HG03342 (cell line): Measurements from ENCODE around the gene DPY19L2.
"Not testable (repeated sequence)": the region's sequence is repeated elsewhere in the genome, so short reads cannot be mapped to it uniquely, and the experiment has no call there.

Experiments
- ATAC-seq: cut with Tn5 transposase; IDR thresholded peaks from one replicate; pipeline ENCODE4 v1.9.1; 2021; ENCODE audit warnings: mild to moderate bottlenecking, moderate library complexity; ENCODE audit not compliant: unreplicated experiment

The DPY19L2 gene

GRCh38 chr12:63668800-63669365 lies 590 bp upstream of the DPY19L2 start:
- not testable (repeated sequence) for ATAC-seq

- ATAC-seq: not testable (repeated sequence)
These were observed 5.3 kb downstream of the DPY19L2 start for GRCh38 chr12:63663005-63663404.

- ATAC-seq: not testable (repeated sequence)
These were observed 9.8 kb downstream of the DPY19L2 start for GRCh38 chr12:63658501-63658900.

GRCh38 chr12:63656407-63656806 lies 11.9 kb downstream of the DPY19L2 start:
- ATAC-seq: not testable (repeated sequence)

GRCh38 chr12:63655543-63656257 lies 12.6 kb downstream of the DPY19L2 start:
- not testable (repeated sequence) for ATAC-seq

- ATAC-seq: not testable (repeated sequence)
These were observed 13.8 kb downstream of the DPY19L2 start for GRCh38 chr12:63654481-63654880.

- not testable (repeated sequence) for ATAC-seq
These were observed 18.8 kb downstream of the DPY19L2 start for GRCh38 chr12:63649517-63649916.

GRCh38 chr12:63643381-63644140 lies 24.7 kb downstream of the DPY19L2 start:
- not testable (repeated sequence) for ATAC-seq

GRCh38 chr12:63624258-63624657 lies 44.0 kb downstream of the DPY19L2 start:
- ATAC-seq: not testable (repeated sequence)

- ATAC-seq: not testable (repeated sequence)
These were observed 52.7 kb downstream of the DPY19L2 start for GRCh38 chr12:63615544-63615943.

GRCh38 chr12:63611285-63611684 lies 57.0 kb downstream of the DPY19L2 start:
- not testable (repeated sequence) for ATAC-seq

GRCh38 chr12:63609281-63609680 lies 59.0 kb downstream of the DPY19L2 start:
- ATAC-seq: not testable (repeated sequence)

GRCh38 chr12:63604985-63605384 lies 63.3 kb downstream of the DPY19L2 start:
- ATAC-seq: not testable (repeated sequence)

GRCh38 chr12:63594828-63595227 lies 73.5 kb downstream of the DPY19L2 start:
- ATAC-seq: not testable (repeated sequence)

- ATAC-seq: not testable (repeated sequence)
These were observed 83.9 kb downstream of the DPY19L2 start for GRCh38 chr12:63584426-63584825.

- not testable (repeated sequence) for ATAC-seq
These were observed 85.0 kb downstream of the DPY19L2 start for GRCh38 chr12:63583289-63583688.

- ATAC-seq: not testable (repeated sequence)
These were observed 90.7 kb downstream of the DPY19L2 start for GRCh38 chr12:63577631-63578030.

- ATAC-seq: not testable (repeated sequence)
These were observed 96.3 kb downstream of the DPY19L2 start for GRCh38 chr12:63572038-63572437.

GRCh38 chr12:63558445-63558844 lies 109.8 kb downstream of the DPY19L2 start:
- not testable (repeated sequence) for ATAC-seq

- not testable (repeated sequence) for ATAC-seq
These were observed 116.9 kb downstream of the DPY19L2 start for GRCh38 chr12:63551397-63551796.

GRCh38 chr12:63549034-63549433 lies 119.3 kb downstream of the DPY19L2 start:
- ATAC-seq: not testable (repeated sequence)
